ENCODE results near the gene PRUNE2.

GRCh38 chr9:76624391-76625048 lies 281.4 kb downstream of the PRUNE2 start:
- TF ChIP-seq CTCF (IDR thresholded peaks at IDR 0.05) (no peak), POLR2A (IDR thresholded peaks at IDR 0.05) (no peak)
